Stimulated activated CD8-positive, alpha-beta memory T cell treated with anti-CD3 and anti-CD28 coated beads, Interleukin-7, amount 100 ng/mL, for 48 hours (primary cell): ENCODE measurements around the gene SIDT1.
"Not testable (repeated sequence)": the region's sequence is repeated elsewhere in the genome, so short reads cannot be mapped to it uniquely, and the experiment has no call there.

Experiments
- DNase-seq, 2 donors: peaks; one replicate each; pipeline ENCODE4 v3.0.0-alpha.2; 2020; ENCODE audit warnings: low read depth in 1 of 2; ENCODE audit errors: extremely low read depth in 1 of 2

Gene SIDT1

GRCh38 chr3:113629584-113630421, 97.4 kb downstream of the SIDT1 start:
- no peak for DNase-seq

GRCh38 chr3:113630956-113631542, 98.7 kb downstream of the SIDT1 start:
- DNase-seq, result no peak

- no peak for DNase-seq
Measured at GRCh38 chr3:113631573-113631972, 99.2 kb downstream of the SIDT1 start.

GRCh38 chr3:113634782-113635474, 102.6 kb downstream of the SIDT1 start:
- no peak for DNase-seq

- not testable (repeated sequence) for DNase-seq
Measured at GRCh38 chr3:113636034-113636433, 103.7 kb downstream of the SIDT1 start.

GRCh38 chr3:113637756-113638155, 105.4 kb downstream of the SIDT1 start:
- DNase-seq, result no peak

- no peak for DNase-seq
Measured at GRCh38 chr3:113638910-113639309, 106.6 kb downstream of the SIDT1 start.

- DNase-seq, result no peak
Measured at GRCh38 chr3:113643583-113643982, 111.2 kb downstream of the SIDT1 start.

- no peak for DNase-seq
Measured at GRCh38 chr3:113648524-113648923, 116.2 kb downstream of the SIDT1 start.

- DNase-seq, result no peak
Measured at GRCh38 chr3:113649174-113649845, 117.0 kb downstream of the SIDT1 start.

GRCh38 chr3:113654310-113654709, 122.0 kb downstream of the SIDT1 start:
- no peak for DNase-seq

- DNase-seq, result no peak
Measured at GRCh38 chr3:113654851-113655250, 122.5 kb downstream of the SIDT1 start.

- DNase-seq, result no peak
Measured at GRCh38 chr3:113658107-113658506, 125.8 kb downstream of the SIDT1 start.

- no peak for DNase-seq
Measured at GRCh38 chr3:113659101-113659541, 126.8 kb downstream of the SIDT1 start.

GRCh38 chr3:113659996-113660395, 127.6 kb downstream of the SIDT1 start:
- no peak for DNase-seq

GRCh38 chr3:113660458-113660857, 128.1 kb downstream of the SIDT1 start:
- DNase-seq, result no peak

- no peak for DNase-seq
Measured at GRCh38 chr3:113660896-113661295, 128.5 kb downstream of the SIDT1 start.

- DNase-seq, result no peak
Measured at GRCh38 chr3:113662824-113663223, 130.5 kb downstream of the SIDT1 start.

GRCh38 chr3:113663324-113663750, 131.0 kb downstream of the SIDT1 start:
- no peak for DNase-seq

GRCh38 chr3:113663761-113664160, 131.4 kb downstream of the SIDT1 start:
- DNase-seq, result no peak

- no peak for DNase-seq
Measured at GRCh38 chr3:113664523-113665094, 132.3 kb downstream of the SIDT1 start.
